NK-92 (cell line): ENCODE measurements around the gene STRA6.

ENCODE experiments used
- DNase-seq: peaks from one replicate; lab custom pipeline; 2025; ENCODE audit not compliant: unreplicated experiment; lab: John Stamatoyannopoulos, UW

Gene STRA6

GRCh38 chr15:74208496-74208895 is 5.9 kb upstream of the STRA6 start:
- DNase-seq: no peak

- DNase-seq: no peak
Measured at GRCh38 chr15:74207652-74208440, 5.3 kb upstream of the STRA6 start.

DNA sequence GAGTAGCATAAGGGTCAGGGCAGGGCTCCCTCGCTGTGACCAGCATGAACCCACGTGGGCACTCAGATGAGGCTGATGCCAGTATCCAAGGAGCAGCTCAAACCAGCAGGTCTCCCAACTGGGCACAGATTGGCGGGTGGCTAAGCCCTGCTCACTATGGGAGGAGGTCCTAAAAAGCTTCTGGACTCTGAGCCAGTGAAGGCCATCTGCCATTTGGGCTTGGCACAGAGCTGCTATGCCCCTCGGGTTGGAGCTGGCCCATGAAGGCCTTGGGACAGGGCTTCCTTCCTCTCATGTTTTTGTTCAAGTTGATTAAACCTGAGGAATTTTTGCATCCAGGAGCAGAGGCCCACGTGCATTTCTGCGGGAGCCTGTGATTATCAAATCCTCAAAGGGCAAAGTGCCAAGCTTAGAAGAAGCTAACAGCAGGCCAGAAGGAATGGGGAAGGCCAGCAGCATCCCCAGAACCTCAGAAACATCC is 4.3 kb upstream of the STRA6 start:
- no peak for DNase-seq

DNA sequence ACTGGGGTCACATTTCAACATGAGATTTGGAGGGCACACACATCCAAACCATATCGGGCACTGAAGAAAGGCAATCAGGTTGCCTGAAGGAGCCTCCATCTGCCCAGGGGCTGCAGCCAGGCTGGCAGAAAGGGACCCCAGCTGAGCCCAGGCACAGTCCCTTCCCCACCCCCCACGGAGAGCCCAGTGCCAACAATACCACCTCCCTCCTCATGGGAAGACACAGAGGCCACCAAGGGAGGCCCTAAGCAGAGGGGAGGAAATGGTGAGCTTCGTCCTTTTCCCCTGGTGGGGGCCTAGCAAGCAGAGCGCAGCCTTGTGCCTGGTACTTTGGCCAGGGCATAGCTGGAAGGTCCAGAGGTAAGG is 3.0 kb upstream of the STRA6 start:
- DNase-seq: no peak

GRCh38 chr15:74203914-74204431 is 1.4 kb upstream of the STRA6 start:
- no peak for DNase-seq

- no peak for DNase-seq
Measured at GRCh38 chr15:74201710-74202420, 722 bp downstream of the STRA6 start.

DNA sequence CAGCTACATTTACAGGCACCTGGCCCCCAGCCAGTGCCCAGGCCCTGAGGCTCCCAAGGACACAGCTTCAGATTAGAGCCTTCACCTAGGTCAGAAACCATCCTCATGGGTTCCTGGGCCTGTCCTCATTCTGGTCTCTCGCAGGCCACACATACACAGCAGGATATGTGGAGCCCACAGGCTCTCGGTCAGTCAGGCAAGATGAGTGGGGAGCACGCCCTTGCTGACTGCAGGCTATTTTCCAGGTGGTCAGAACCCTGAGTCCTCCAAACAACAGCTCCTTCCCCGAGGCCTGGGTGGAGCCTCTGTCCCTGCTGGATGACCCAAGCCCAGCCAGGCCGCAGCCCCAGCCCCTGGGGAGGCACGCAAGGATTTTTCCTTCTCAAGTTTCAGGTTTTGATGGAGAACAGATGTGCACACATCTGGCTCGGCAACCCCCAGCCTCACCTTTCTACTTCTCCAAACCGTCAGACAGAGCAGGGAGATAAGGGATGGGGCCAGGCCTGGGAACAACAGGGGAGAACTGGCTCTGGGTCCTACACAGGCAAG is 1.6 kb downstream of the STRA6 start:
- DNase-seq: no peak

DNA sequence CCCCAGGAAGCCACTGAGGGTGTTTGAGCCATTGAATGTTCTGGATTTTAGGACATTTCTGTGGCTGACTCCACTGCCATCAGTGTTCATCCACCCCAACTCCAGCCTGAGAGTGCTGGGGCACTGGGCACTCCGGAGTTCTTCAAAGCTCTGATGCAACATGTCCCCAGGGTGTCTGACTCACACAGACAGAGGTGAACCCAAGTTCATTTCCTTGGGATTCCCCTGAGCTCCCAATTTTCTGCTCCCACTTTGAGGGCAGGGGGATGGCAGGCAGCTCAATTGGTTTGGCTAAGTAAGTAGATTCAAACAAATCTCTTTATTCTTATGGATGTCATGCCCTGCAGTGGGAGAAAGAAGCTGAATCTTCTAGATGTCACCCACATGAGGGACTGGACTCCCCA is 2.2 kb downstream of the STRA6 start:
- no peak for DNase-seq

GRCh38 chr15:74199297-74199652 is 3.3 kb downstream of the STRA6 start:
- DNase-seq: no peak

DNA sequence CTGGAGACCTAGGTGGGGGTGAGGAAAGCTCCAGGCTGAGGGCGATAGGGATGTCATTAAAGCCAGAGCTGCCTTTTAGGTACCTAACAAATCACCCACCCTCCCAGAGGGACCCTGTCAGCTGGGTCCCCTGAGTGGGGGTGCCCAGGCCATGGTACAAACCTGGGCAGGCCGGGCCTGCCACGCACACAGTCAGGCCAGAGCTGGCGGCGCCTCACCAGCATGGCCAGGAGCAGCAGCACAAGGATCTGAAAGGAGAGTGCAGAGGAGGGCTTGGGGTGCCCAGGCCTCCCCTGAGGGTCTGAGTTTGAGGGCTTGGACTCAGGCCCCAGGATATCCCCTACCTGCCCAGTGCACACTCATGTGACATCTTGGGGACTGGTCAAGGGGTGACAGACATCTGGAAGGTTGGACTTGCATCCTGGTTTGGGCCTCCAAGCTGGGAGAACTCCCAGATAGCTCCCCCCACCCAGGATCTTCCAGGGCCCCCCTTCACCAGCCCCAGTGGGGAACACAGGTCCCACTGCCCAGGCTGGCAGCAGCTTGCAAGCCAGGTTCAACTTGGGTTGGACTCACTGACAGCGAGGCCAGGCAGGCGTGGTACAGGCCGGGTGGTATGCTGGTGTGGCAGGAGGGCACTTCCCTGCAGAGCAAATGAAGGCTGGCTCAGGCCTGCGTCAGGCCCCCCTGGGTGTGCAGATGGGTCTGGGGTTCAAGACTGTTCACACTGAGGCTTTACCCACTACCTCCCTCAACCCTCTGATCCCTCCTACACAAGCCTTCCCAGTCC is 5.2 kb downstream of the STRA6 start:
- no peak for DNase-seq

GRCh38 chr15:74196175-74196574 is 6.4 kb downstream of the STRA6 start:
- no peak for DNase-seq

DNA sequence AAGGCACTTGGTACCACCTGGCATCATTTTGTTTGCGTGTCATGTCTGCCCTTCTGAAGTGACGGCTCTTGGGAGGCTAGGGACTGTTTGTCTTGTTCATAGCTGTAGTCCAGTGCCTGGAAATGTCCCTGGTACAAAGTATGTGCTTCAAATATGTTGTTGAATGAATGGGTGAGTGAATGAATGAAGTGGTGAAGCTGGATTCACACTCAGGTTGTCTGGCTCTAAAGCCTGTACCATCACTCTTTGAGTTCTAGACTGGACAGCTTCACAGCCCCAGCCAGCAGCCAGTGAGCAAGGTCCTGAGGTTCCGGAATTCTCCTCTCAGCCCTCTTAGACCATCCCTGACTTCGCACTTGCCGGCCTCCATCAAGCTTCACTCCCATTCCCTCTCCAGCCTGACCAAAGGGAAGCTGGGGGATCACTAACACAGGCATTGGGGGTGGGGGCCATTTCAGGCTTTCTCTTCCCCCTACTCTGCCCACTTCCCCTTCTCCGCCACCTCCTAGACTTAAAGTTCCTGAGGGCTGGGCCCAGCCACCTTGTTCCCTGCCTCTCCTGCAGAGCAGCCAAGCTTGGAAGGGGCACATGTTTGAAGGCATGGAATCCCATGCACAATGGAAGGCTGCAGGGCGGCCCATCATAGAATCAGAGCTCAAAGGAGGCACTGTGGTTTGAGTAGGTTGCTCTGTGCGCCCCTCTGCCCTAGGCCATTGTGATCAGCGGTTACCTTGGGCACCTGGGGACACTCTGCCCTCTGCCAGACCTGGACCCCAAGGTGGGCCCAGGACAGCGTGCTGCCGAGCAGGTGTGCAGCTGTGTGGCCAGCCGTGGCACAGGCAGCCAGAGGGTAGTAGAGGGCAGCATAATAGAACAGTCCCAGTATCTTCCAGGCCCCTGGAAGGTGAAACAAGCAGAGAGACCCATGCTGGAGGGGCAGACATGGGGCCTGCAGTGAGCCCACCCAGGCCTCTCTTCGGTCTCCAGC is 7.7 kb downstream of the STRA6 start:
- DNase-seq: no peak

GRCh38 chr15:74193905-74194304 is 8.7 kb downstream of the STRA6 start:
- DNase-seq: no peak

- DNase-seq: no peak
Measured at GRCh38 chr15:74193299-74193718, 9.3 kb downstream of the STRA6 start.

GRCh38 chr15:74192751-74193150 is 9.8 kb downstream of the STRA6 start:
- DNase-seq: no peak

- DNase-seq: no peak
Measured at GRCh38 chr15:74191798-74192197, 10.8 kb downstream of the STRA6 start.

DNA sequence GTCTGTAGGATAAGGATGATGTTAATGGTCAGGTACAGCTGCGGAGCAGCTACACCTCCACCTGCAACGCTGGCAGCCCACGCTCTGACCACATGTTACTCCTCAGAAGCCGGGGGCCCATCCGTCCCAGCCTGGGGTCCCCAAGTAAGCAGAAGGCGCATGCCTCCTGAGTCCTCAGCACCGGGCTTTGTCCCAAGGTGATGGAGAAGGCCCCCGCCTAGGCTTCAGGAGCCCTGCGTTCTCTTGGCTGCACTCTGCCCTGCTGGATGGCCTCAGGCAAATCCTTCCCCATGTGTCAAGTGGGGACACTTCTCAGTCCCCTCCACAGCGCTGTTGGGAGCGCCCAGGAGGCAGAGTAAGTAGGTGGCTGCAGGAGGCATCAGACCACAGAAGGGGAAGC is 14.4 kb downstream of the STRA6 start:
- DNase-seq: no peak

GRCh38 chr15:74185710-74186348 is 16.8 kb downstream of the STRA6 start:
- DNase-seq: no peak

DNA sequence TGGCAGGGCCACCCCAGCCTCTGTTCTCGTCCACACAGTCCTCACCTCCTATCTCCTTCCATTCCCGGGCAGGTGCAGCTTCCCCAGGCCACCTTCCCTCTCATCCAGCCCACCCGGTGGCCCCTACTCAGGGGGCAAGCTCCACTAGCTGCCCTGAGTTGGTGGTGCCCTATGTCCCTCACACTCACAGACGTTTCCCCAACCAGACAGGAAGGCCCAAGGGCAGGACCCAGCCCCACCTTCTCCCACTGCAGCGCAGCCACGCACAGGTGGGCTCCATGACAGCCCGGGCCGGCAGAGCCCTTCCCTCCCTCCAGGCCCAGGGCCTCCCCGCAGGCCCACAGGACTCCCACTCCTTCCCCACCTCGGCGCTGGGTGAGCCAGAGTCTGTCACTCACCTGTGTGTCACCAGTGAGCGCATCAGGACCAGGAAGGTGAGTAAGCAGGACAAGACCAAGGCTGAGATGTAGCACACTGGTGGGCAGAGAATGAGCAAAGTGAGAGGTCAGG is 17.9 kb downstream of the STRA6 start:
- DNase-seq: no peak
